Esophagus muscularis mucosa (tissue), 4 donors: ENCODE results near the gene EPHB2. TPM values are rescaled to one million over a fixed set of nuclear protein-coding genes. Genes with fewer than 3 reads are reported as not detected.

Experiments
- DNase-seq: peaks from one replicate; pipeline ENCODE4 v3.0.0-alpha.2; 2017; ENCODE audit errors: extremely low spot score
- H3K27ac ChIP-seq, 4 donors: fragments of 200-600 bp; sonication (generic); replicated peaks in 1 of 4; 1 replicate in 3 of 4; 2 replicates in 1 of 4; pipeline ENCODE4 v1.5.1; 2016 to 2019; ENCODE audit warnings: mild to moderate bottlenecking in 1 of 4
- H3K27me3 ChIP-seq, 4 donors: fragments of 200-600 bp; sonication (generic); one replicate each; pipeline versions ENCODE4 v1.5.1 to v1.6.0; 2016 to 2019
- H3K36me3 ChIP-seq, 4 donors: fragments of 200-600 bp; sonication (generic); one replicate each; pipeline ENCODE4 v1.5.1; 2016 to 2019
- H3K4me1 ChIP-seq, 4 donors: fragments of 200-600 bp; sonication (generic); one replicate each; pipeline ENCODE4 v1.5.1; 2016 to 2019
- H3K4me3 ChIP-seq, 4 donors: fragments of 200-600 bp; sonication (generic); 1 replicate in 2 of 4; 2 replicates in 2 of 4; pipeline ENCODE4 v1.5.1; 2016 to 2019; ENCODE audit warnings: mild to moderate bottlenecking in 4 of 4, moderate library complexity in 1 of 4
- H3K9me3 ChIP-seq, 4 donors: fragments of 200-600 bp; sonication (generic); 1 replicate in 3 of 4; 2 replicates in 1 of 4; pipeline ENCODE4 v1.5.1; 2016 to 2019
- EP300 ChIP-seq: sonication (generic); formaldehyde crosslinking; IDR thresholded peaks from one replicate; pipeline ENCODE4 v1.6.1; 2017; ENCODE audit warnings: antibody characterized with exemption
- POLR2A ChIP-seq: fragments of 450-650 bp; IDR thresholded peaks from one replicate; pipeline ENCODE4 v1.6.1; 2017; ENCODE audit warnings: antibody characterized with exemption, moderate library complexity, mild to moderate bottlenecking, low read depth
- POLR2AphosphoS5 ChIP-seq, 2 donors: sonication (generic); formaldehyde crosslinking; IDR thresholded peaks; one replicate each; pipeline ENCODE4 v1.6.1; 2017; ENCODE audit warnings: antibody characterized with exemption in 2 of 2
- WGBS: methylation state at CpG from one replicate; pipeline ENCODE4 v1.1.5; 2018; 5-methylcytosine and 5-hydroxymethylcytosine counted together
- intact Hi-C: fragments of 100-400 bp; cut with DNase I; formaldehyde crosslinking; loops from one replicate; pipeline ENCODE4 v1.15.1; 2023
- total RNA-seq, 4 donors: library from RNA; depleted of rRNA; stranded (reverse); fragments of >200 nt; gene quantifications; one replicate each; pipeline versions ENCODE4 v1.1.0 to v1.2.1, GENCODE V29; 2016
- TF ChIP-seq, protein P1 (sequence below), 3 experiments: fragments of 200-600 bp in 2 of 3; fragments of 450-650 bp in 1 of 3; sonication (generic) in 2 of 3; IDR thresholded peaks; one replicate each; pipeline ENCODE4 v1.5.1; 2017 to 2019; ENCODE audit warnings: antibody characterized with exemption in 3 of 3, mild to moderate bottlenecking in 2 of 3, moderate library complexity in 1 of 3

The EPHB2 gene
- total RNA-seq, 4 donors from 2014 or later: 1.5 to 3.3 (median 1.9) TPM

DNA sequence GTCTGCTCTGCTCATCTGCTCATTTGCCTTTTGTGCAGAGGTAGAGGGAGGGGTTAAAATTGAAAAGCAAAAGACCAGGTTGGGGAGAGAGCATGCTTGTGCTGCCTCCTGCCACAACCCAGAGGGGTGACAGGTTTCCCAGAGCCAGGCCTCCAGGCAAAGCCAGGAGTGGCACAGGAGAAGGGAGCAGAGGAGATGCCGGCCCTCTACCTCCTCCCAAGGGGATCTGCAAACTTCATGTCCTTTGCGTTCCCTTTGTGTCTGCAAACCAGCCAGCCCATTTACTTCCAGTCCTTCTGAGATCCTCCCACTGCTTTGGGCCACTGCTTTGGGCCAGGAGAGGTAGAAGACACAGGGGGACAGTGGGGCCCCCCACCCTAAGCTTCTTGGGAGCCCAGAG is 67.8 kb downstream of the EPHB2 start:
- Histone ChIP-seq H3K27ac (no peak overlapping the region), H3K4me1 (peaks cover 7 to 45% (median 34%) of the 10 kb centered on the region in 4 donors), H3K9me3 (no peaks in the 10 kb centered on the region), H3K4me3 (no peak overlapping the region), H3K36me3 (no peaks in the 10 kb centered on the region), H3K27me3 (peaks cover 0 to 19% (median 0%) of the 10 kb centered on the region in 4 donors)
- no peak for TF ChIP-seq EP300
- no peak for TF ChIP-seq POLR2AphosphoS5 (IDR thresholded peaks at IDR 0.05)
- TF ChIP-seq, protein P1, sequence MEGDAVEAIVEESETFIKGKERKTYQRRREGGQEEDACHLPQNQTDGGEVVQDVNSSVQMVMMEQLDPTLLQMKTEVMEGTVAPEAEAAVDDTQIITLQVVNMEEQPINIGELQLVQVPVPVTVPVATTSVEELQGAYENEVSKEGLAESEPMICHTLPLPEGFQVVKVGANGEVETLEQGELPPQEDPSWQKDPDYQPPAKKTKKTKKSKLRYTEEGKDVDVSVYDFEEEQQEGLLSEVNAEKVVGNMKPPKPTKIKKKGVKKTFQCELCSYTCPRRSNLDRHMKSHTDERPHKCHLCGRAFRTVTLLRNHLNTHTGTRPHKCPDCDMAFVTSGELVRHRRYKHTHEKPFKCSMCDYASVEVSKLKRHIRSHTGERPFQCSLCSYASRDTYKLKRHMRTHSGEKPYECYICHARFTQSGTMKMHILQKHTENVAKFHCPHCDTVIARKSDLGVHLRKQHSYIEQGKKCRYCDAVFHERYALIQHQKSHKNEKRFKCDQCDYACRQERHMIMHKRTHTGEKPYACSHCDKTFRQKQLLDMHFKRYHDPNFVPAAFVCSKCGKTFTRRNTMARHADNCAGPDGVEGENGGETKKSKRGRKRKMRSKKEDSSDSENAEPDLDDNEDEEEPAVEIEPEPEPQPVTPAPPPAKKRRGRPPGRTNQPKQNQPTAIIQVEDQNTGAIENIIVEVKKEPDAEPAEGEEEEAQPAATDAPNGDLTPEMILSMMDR (IDR thresholded peaks at IDR 0.05): no peak
- TF ChIP-seq POLR2A: no peak
- WGBS: 54% methylated on average over 2 of the region's 2 CpGs
- intact Hi-C loops: no loop called here
- no peak for DNase-seq

DNA sequence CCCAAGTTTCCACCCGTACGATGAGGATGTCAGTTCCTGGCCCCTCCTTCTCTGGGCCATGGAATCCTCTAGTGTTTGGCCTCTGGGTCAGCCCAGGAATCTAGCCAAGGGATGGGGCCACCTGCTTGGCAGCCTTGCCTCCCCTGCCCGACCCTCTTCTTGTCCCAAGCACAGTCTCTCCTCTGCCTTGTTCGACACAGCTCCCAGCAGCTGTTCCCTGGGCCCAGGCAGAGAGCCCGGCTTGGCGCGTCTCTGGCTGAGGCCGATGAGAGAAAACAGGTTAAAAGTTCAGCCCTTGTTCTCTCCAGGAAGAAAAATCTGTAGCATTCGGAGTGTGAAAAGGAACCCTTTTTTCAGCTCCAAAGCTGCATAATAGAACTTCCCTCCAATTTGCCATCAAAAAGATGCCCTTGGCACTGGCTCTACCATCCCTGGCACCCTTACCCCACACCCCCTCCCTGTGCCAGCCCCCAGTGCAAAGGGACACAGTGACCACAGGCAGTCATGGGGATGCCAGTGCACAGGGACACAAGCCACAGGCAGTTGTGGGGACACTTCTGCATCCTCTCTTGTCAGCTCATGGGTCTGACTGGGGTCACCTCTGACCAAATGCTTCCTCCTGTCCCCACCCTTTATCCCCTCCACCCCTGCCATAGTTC is 68.4 kb downstream of the EPHB2 start:
- TF ChIP-seq EP300 (no peak), POLR2A (no peak), POLR2AphosphoS5 (IDR thresholded peaks at IDR 0.05) (peak in 1 of 2 donors; percentile 14)
- TF ChIP-seq, protein P1 (IDR thresholded peaks at IDR 0.05): no peak
- Histone ChIP-seq H3K27me3 (peaks cover 0 to 19% (median 0%) of the 10 kb centered on the region in 4 donors), H3K4me3 (no peak overlapping the region), H3K9me3 (no peaks in the 10 kb centered on the region), H3K4me1 (peaks cover 7 to 39% (median 29%) of the 10 kb centered on the region in 4 donors), H3K36me3 (no peaks in the 10 kb centered on the region), H3K27ac (no peak overlapping the region)
- WGBS: 47% methylated on average over 8 of the region's 9 CpGs
- intact Hi-C loops: no loop called here
- DNase-seq: no peak

DNA sequence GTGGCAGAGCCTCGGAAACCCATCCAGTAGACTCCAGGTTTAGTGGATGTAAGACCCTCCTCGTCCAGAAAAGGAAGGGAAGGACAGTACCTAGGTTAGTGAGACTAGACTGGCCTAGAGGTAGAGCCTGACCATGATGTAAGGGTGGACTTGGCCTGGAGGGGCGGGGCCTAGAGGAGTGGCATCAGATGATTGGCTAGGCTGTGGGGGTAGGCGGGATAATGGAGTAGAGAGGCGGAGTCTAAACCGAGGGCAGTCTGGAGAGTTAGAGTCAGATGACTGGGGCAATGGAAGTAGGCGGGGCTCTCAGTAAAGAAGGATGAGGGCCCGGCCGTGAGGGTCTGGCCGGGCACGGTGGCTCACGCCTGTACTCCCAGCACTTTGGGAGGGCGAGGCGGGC is 70.1 kb downstream of the EPHB2 start:
- H3K4me3 ChIP-seq: no peak overlapping the region
- peaks cover 0 to 19% (median 0%) of the 10 kb centered on the region in 4 donors for H3K27me3 ChIP-seq
- intact Hi-C loops: no loop called here
- no peak for TF ChIP-seq POLR2AphosphoS5 (IDR thresholded peaks at IDR 0.05)
- TF ChIP-seq, protein P1 (IDR thresholded peaks at IDR 0.05): no peak
- TF ChIP-seq EP300: no peak
- TF ChIP-seq POLR2A: no peak
- no peaks in the 10 kb centered on the region for H3K36me3 ChIP-seq
- H3K9me3 ChIP-seq: no peaks in the 10 kb centered on the region
- H3K4me1 ChIP-seq: peaks cover 7 to 32% (median 17%) of the 10 kb centered on the region in 4 donors
- no peak for DNase-seq
- 87% methylated on average over 14 of the region's 14 CpGs for WGBS
- H3K27ac ChIP-seq: no peak overlapping the region

DNA sequence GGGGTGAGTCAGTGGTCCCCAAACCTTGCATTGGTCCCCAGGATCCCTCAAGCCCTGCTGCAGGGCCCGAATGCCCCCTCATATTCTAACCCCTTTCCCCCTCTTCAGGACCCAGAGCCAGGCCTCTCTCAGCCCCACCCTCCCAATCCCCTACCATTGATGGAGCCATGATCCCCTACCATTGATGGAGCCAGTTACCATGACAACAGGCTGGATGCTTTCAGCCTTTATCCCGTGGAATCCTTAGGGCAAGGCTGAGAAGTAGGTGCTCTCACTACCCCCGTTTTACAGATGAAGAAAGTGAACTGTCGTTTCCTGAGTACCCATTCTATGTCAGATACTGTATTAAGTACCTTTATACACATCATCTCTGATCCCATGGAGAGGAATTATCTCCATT is 70.8 kb downstream of the EPHB2 start:
- WGBS: 92% methylated on average over 4 of the region's 4 CpGs
- H3K4me1 ChIP-seq: peaks cover 7 to 24% (median 17%) of the 10 kb centered on the region in 4 donors
- H3K9me3 ChIP-seq: no peaks in the 10 kb centered on the region
- H3K27ac ChIP-seq: no peak overlapping the region
- DNase-seq: no peak
- H3K36me3 ChIP-seq: no peaks in the 10 kb centered on the region
- no peak overlapping the region for H3K4me3 ChIP-seq
- H3K27me3 ChIP-seq: peaks cover 0 to 19% (median 0%) of the 10 kb centered on the region in 4 donors
- intact Hi-C loops: no loop called here
- TF ChIP-seq POLR2AphosphoS5 (IDR thresholded peaks at IDR 0.05) (no peak), EP300 (no peak), POLR2A (no peak)
- TF ChIP-seq, protein P1 (IDR thresholded peaks at IDR 0.05): no peak
